Measurements from ENCODE around the gene UTP11.

UTP11 gene

DNA sequence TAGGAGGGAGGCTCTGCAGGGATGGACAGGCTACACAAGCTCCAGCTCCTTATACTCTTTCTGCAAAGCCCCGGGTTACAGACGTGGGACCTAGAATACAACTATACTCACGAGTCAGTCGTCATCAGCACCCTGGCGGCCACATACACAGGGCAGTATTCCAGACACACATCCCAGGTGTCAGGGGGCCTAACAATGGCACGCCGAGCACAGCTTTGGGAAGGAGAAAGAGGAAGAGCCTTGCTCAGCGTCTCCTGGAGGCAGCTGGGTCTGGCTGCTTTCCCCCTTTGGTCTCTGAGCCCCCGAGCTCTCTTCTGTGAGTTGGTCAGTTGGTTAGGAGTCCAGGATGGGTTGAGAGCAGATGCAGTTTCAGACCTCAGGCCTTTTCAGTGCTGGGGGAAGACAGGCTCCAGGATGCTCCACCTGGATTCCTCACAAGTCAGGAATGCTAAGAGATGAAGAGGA, 38.6 kb downstream of the UTP11 start:
- TF ChIP-seq, protein P1, sequence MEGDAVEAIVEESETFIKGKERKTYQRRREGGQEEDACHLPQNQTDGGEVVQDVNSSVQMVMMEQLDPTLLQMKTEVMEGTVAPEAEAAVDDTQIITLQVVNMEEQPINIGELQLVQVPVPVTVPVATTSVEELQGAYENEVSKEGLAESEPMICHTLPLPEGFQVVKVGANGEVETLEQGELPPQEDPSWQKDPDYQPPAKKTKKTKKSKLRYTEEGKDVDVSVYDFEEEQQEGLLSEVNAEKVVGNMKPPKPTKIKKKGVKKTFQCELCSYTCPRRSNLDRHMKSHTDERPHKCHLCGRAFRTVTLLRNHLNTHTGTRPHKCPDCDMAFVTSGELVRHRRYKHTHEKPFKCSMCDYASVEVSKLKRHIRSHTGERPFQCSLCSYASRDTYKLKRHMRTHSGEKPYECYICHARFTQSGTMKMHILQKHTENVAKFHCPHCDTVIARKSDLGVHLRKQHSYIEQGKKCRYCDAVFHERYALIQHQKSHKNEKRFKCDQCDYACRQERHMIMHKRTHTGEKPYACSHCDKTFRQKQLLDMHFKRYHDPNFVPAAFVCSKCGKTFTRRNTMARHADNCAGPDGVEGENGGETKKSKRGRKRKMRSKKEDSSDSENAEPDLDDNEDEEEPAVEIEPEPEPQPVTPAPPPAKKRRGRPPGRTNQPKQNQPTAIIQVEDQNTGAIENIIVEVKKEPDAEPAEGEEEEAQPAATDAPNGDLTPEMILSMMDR (IDR thresholded peaks at IDR 0.05): no peak

DNA sequence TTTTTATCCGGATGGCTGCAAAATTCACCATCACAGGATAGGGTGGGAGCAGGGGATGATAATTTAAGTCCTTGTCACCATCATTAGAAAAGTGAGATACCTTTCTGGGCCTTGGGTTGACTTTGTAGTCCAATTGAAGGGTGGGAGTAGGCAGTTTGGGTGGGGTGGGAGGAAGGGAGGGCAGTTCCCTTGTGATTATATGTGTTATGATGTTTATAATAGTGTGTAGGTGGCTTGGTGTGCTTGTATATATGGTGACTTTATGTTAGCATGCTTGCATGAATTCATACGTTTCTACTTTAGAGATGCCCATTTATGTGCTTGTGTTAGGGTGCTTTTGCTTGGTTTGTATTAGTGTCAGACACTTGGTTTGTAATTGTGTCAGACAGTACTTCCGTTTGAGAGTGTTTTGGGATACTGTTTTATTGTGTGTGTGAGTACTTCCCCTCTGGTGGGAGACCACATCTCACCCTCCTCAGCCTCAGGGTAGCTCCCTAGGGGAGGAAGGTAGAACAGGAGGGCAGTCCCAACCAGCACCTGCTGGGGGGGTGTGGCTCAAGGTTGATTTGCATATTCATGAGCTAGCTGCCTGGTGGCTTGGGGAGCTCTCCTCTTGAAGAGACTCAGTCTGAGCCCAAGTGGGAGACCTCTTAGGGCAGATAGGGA, 40.3 kb downstream of the UTP11 start:
- TF ChIP-seq, protein P1 (IDR thresholded peaks at IDR 0.05): no peak

- TF ChIP-seq, protein P1 (IDR thresholded peaks at IDR 0.05): no peak
Observed at GRCh38 chr1:38053416-38054091, 41.0 kb downstream of the UTP11 start.

GRCh38 chr1:38055398-38055797, 42.9 kb downstream of the UTP11 start:
- TF ChIP-seq, protein P1 (IDR thresholded peaks at IDR 0.05): no peak

DNA sequence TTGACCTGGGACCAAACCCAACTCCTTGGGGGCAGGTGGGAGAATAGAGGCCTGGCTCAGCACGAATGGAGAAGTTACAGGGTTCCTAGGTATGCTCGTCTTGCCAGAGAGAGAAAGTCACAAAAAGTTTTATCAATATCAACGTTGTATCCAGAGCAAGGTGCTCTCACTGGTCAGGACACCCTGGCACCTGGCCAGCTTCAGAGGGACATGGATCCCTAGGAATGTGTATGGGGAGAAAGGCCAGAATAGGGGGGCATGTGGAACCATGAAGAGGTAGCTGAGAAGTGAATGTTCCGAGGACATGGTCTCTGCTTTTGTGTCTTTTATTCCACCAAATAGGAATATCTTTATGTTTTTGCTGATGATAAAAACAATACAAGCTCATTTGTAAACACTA, 43.4 kb downstream of the UTP11 start:
- TF ChIP-seq, protein P1 (IDR thresholded peaks at IDR 0.05): no peak

DNA sequence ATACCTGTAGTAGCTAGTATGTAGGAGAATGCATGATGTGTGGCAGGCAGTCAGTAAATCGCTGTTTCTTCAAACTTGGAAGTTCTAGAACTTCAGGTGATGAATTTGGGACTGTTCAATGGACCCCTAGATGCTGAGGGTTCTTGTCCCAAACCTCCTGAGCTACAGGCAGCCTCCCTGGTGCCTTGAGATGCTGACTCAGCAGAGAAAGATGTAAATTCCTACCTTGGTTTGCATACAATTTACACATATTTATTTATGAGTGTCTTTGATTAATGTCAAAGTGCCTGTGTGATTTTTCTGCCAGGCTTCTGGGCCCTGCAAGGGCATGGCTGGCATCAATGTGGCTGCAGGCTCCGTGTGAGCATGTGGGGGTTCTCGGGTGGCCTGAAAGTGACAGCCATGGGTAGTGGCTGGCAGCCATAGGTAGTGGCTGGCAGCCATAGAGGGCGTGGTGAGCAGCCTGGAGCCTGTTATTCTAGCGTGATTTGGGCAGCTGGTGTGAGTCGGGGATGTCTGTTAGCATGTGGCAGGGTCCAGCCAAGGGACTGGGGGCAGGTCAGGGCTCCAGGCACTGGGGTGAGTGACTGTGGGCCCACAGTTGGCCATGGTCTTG, 47.2 kb downstream of the UTP11 start:
- TF ChIP-seq, protein P1 (IDR thresholded peaks at IDR 0.05): no peak

DNA sequence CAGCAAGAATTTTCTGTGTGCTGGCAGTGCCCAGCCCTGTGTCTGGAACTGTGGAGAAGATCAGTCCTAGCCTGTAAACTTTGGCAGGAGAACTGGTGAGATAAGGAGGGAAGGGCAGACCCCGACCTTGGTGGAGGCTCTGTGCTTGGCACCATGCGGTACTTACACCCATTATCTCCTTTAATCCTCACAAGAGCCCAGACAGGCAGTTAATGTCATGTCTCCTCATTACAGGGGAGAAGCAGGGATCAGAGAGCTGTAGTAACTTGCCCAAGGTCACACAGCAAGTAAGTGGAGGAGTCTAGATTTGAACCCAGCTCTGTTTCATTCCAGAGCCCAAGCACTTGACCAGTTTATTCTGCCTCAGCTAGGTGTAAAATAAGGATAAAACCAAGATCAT, 48.0 kb downstream of the UTP11 start:
- TF ChIP-seq, protein P1 (IDR thresholded peaks at IDR 0.05): no peak
